IMR-90 (cell line): ENCODE measurements around the gene APCDD1.

Source experiments
- CEBPB ChIP-seq: IDR thresholded peaks from 2 replicates; pipeline ENCODE4 v1.6.1; 2012; ENCODE audit warnings: low read depth, low read length, improper control_type of control experiment
- CHD1 ChIP-seq: IDR thresholded peaks from 2 replicates; pipeline ENCODE4 v1.6.1; 2012; ENCODE audit warnings: low read depth, low read length, improper control_type of control experiment
- CTCF ChIP-seq: conservative IDR thresholded peaks from 2 replicates; pipeline ENCODE4 v1.5.1; 2012; ENCODE audit warnings: mild to moderate bottlenecking, low read depth, low read length, improper control_type of control experiment
- POLR2A ChIP-seq: IDR thresholded peaks from 2 replicates; pipeline ENCODE4 v1.6.1; 2012; ENCODE audit warnings: mild to moderate bottlenecking, low read depth, low read length
- RAD21 ChIP-seq: IDR thresholded peaks from 2 replicates; pipeline ENCODE4 v1.6.1; 2012; ENCODE audit warnings: low read length, improper control_type of control experiment
- SMC3 ChIP-seq: fragments of 150-350 bp; IDR thresholded peaks from 2 replicates; pipeline ENCODE4 v1.6.1; 2016; ENCODE audit warnings: low read depth, mild to moderate bottlenecking, antibody characterized with exemption, low read length, moderate library complexity
- USF2 ChIP-seq: fragments of 150-350 bp; IDR thresholded peaks from 2 replicates; pipeline ENCODE4 v1.6.1; 2017; ENCODE audit warnings: mild to moderate bottlenecking, antibody characterized with exemption, low read length, low read depth

GRCh38 chr18:10519366-10519765, 64.9 kb downstream of the APCDD1 start:
- no peak for TF ChIP-seq RAD21
- no peak for TF ChIP-seq CTCF
- TF ChIP-seq POLR2A: no peak
- no peak for TF ChIP-seq CEBPB
- no peak for TF ChIP-seq CHD1
- no peak for TF ChIP-seq USF2
- no peak for TF ChIP-seq SMC3
